ENCODE results near the gene NLRP10.

NLRP10 gene

GRCh38 chr11:7968686-7969085, 3.4 kb upstream of the NLRP10 start:
- no peak overlapping the region for H3K27ac ChIP-seq (ENCODE audit: low read depth, low read length, poor library complexity, severe bottlenecking)
- TF ChIP-seq EZH2 (IDR thresholded peaks at IDR 0.05; ENCODE audit: borderline replicate concordance, low read length), result no peak
- TF ChIP-seq CTCF (IDR thresholded peaks at IDR 0.05; ENCODE audit: low read length), result no peak
- no peaks in the 10 kb centered on the region for H4K20me1 ChIP-seq (ENCODE audit: insufficient read depth, low read length)

GRCh38 chr11:7967826-7968225, 2.6 kb upstream of the NLRP10 start:
- Histone ChIP-seq H3K4me3 (ENCODE audit: low read depth, low read length, poor library complexity, severe bottlenecking) (no peak overlapping the region), H3K9me2 (ENCODE audit: low read depth, low read length) (no peaks in the 10 kb centered on the region), H3K36me3 (ENCODE audit: insufficient read depth, low read length) (no peaks in the 10 kb centered on the region), H3K4me2 (ENCODE audit: low read length) (no peak overlapping the region), H3K27ac (ENCODE audit: low read depth, low read length, poor library complexity, severe bottlenecking) (no peak overlapping the region), H3K9me3 (ENCODE audit: low read length) (no peaks in the 10 kb centered on the region), H3K9ac (ENCODE audit: low read length) (no peak overlapping the region), H2AFZ (ENCODE audit: low read length) (no peak overlapping the region), H3F3A (ENCODE audit: insufficient read depth, low read length) (no peaks in the 10 kb centered on the region), H3K27me3 (ENCODE audit: insufficient read depth, low read length) (no peaks in the 10 kb centered on the region), H4K20me1 (ENCODE audit: insufficient read depth, low read length) (no peaks in the 10 kb centered on the region), H3K79me2 (ENCODE audit: insufficient read depth, low read length) (no peaks in the 10 kb centered on the region), H3K4me1 (ENCODE audit: insufficient read depth, low read length, severe bottlenecking) (peaks cover 7% of the 10 kb centered on the region)
- TF ChIP-seq CTCF (IDR thresholded peaks at IDR 0.05; ENCODE audit: low read length) (no peak), EZH2 (IDR thresholded peaks at IDR 0.05; ENCODE audit: borderline replicate concordance, low read length) (no peak)

More at GRCh38 chr11:7968686-7969085, 3.4 kb upstream of the NLRP10 start:
- H3K4me3 ChIP-seq (ENCODE audit: low read depth, low read length, poor library complexity, severe bottlenecking), result no peak overlapping the region
- peaks cover 7% of the 10 kb centered on the region for H3K4me1 ChIP-seq (ENCODE audit: insufficient read depth, low read length, severe bottlenecking)
- H3K9me2 ChIP-seq (ENCODE audit: low read depth, low read length), result no peaks in the 10 kb centered on the region
- H3F3A ChIP-seq (ENCODE audit: insufficient read depth, low read length), result no peaks in the 10 kb centered on the region
- no peaks in the 10 kb centered on the region for H3K36me3 ChIP-seq (ENCODE audit: insufficient read depth, low read length)
- no peak overlapping the region for H3K4me2 ChIP-seq (ENCODE audit: low read length)
- no peaks in the 10 kb centered on the region for H3K79me2 ChIP-seq (ENCODE audit: insufficient read depth, low read length)
- no peaks in the 10 kb centered on the region for H3K9me3 ChIP-seq (ENCODE audit: low read length)
- no peaks in the 10 kb centered on the region for H3K27me3 ChIP-seq (ENCODE audit: insufficient read depth, low read length)
- no peak overlapping the region for H2AFZ ChIP-seq (ENCODE audit: low read length)
- no peak overlapping the region for H3K9ac ChIP-seq (ENCODE audit: low read length)

- Histone ChIP-seq H3K27ac (ENCODE audit: low read depth, low read length, poor library complexity, severe bottlenecking) (no peak overlapping the region), H3K36me3 (ENCODE audit: insufficient read depth, low read length) (no peaks in the 10 kb centered on the region), H4K20me1 (ENCODE audit: insufficient read depth, low read length) (no peaks in the 10 kb centered on the region), H3K27me3 (ENCODE audit: insufficient read depth, low read length) (no peaks in the 10 kb centered on the region), H3K4me3 (ENCODE audit: low read depth, low read length, poor library complexity, severe bottlenecking) (no peak overlapping the region), H3K4me2 (ENCODE audit: low read length) (no peak overlapping the region), H3K9ac (ENCODE audit: low read length) (no peak overlapping the region), H3F3A (ENCODE audit: insufficient read depth, low read length) (no peaks in the 10 kb centered on the region), H3K79me2 (ENCODE audit: insufficient read depth, low read length) (no peaks in the 10 kb centered on the region), H3K9me2 (ENCODE audit: low read depth, low read length) (no peaks in the 10 kb centered on the region), H2AFZ (ENCODE audit: low read length) (no peak overlapping the region), H3K9me3 (ENCODE audit: low read length) (no peaks in the 10 kb centered on the region), H3K4me1 (ENCODE audit: insufficient read depth, low read length, severe bottlenecking) (peaks cover 7% of the 10 kb centered on the region)
- TF ChIP-seq CTCF (IDR thresholded peaks at IDR 0.05; ENCODE audit: low read length), result no peak
- TF ChIP-seq EZH2 (IDR thresholded peaks at IDR 0.05; ENCODE audit: borderline replicate concordance, low read length), result no peak
Measured at GRCh38 chr11:7967097-7967496, 1.9 kb upstream of the NLRP10 start.
